HepG2 (cell line): ENCODE results near the gene MCM3AP.

Experiments used
- ESRRA ChIP-seq: sonication (generic); formaldehyde crosslinking; IDR thresholded peaks from 2 replicates; pipeline ENCODE4 v1.5.1; 2020; ENCODE audit warnings: mild to moderate bottlenecking, low read depth, missing genetic modification reagents
- FOXM1 ChIP-seq: sonication (generic); formaldehyde crosslinking; IDR thresholded peaks from 2 replicates; pipeline ENCODE4 v1.5.0; 2020; ENCODE audit warnings: missing genetic modification reagents
- MAFF ChIP-seq: IDR thresholded peaks from 2 replicates; pipeline ENCODE4 v1.6.1; 2011; ENCODE audit warnings: low read depth, low read length, improper control_type of control experiment
- MXI1 ChIP-seq: IDR thresholded peaks from 3 replicates; pipeline ENCODE4 v1.6.1; 2012; ENCODE audit warnings: low read depth, low read length, inconsistent platforms, borderline replicate concordance
- SMC3 ChIP-seq: IDR thresholded peaks from 2 replicates; pipeline ENCODE4 v1.6.1; 2011; ENCODE audit warnings: low read length, improper control_type of control experiment
- ZNF543 ChIP-seq: sonication (generic); formaldehyde crosslinking; IDR thresholded peaks from 2 replicates; pipeline ENCODE4 v1.4.0; 2020; ENCODE audit warnings: mild to moderate bottlenecking, missing genetic modification reagents
- ZNF644 ChIP-seq: IDR thresholded peaks from 2 replicates; pipeline ENCODE4 v1.6.1; 2016; ENCODE audit warnings: low read depth
- TF ChIP-seq, protein P1 (sequence below): IDR thresholded peaks from 2 replicates; pipeline ENCODE4 v1.6.1; 2016; ENCODE audit warnings: low read depth, missing genetic modification reagents, missing compliant biosample characterization
- TF ChIP-seq, protein P2 (sequence below): sonication (generic); formaldehyde crosslinking; IDR thresholded peaks from 2 replicates; pipeline ENCODE4 v1.4.0; 2020; ENCODE audit warnings: missing genetic modification reagents

GRCh38 chr21:46268371-46268770, 17.0 kb downstream of the MCM3AP start:
- TF ChIP-seq ZNF644 (CRISPR knock-in tag): no peak
- no peak for TF ChIP-seq MAFF
- TF ChIP-seq, protein P1, sequence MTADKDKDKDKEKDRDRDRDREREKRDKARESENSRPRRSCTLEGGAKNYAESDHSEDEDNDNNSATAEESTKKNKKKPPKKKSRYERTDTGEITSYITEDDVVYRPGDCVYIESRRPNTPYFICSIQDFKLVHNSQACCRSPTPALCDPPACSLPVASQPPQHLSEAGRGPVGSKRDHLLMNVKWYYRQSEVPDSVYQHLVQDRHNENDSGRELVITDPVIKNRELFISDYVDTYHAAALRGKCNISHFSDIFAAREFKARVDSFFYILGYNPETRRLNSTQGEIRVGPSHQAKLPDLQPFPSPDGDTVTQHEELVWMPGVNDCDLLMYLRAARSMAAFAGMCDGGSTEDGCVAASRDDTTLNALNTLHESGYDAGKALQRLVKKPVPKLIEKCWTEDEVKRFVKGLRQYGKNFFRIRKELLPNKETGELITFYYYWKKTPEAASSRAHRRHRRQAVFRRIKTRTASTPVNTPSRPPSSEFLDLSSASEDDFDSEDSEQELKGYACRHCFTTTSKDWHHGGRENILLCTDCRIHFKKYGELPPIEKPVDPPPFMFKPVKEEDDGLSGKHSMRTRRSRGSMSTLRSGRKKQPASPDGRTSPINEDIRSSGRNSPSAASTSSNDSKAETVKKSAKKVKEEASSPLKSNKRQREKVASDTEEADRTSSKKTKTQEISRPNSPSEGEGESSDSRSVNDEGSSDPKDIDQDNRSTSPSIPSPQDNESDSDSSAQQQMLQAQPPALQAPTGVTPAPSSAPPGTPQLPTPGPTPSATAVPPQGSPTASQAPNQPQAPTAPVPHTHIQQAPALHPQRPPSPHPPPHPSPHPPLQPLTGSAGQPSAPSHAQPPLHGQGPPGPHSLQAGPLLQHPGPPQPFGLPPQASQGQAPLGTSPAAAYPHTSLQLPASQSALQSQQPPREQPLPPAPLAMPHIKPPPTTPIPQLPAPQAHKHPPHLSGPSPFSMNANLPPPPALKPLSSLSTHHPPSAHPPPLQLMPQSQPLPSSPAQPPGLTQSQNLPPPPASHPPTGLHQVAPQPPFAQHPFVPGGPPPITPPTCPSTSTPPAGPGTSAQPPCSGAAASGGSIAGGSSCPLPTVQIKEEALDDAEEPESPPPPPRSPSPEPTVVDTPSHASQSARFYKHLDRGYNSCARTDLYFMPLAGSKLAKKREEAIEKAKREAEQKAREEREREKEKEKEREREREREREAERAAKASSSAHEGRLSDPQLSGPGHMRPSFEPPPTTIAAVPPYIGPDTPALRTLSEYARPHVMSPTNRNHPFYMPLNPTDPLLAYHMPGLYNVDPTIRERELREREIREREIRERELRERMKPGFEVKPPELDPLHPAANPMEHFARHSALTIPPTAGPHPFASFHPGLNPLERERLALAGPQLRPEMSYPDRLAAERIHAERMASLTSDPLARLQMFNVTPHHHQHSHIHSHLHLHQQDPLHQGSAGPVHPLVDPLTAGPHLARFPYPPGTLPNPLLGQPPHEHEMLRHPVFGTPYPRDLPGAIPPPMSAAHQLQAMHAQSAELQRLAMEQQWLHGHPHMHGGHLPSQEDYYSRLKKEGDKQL: no peak
- no peak for TF ChIP-seq FOXM1
- TF ChIP-seq ZNF543 (CRISPR knock-in tag): no peak
- no peak for TF ChIP-seq SMC3
- TF ChIP-seq MXI1: no peak
- TF ChIP-seq ESRRA (CRISPR knock-in tag): no peak
- TF ChIP-seq, protein P2, sequence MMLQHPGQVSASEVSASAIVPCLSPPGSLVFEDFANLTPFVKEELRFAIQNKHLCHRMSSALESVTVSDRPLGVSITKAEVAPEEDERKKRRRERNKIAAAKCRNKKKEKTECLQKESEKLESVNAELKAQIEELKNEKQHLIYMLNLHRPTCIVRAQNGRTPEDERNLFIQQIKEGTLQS (CRISPR knock-in tag): no peak
